GM18909 (cell line): ENCODE data around the gene KIF12.
"Not testable (repeated sequence)": the region's sequence is repeated elsewhere in the genome, so short reads cannot be mapped to it uniquely, and the experiment has no call there.

Experiments used
- ATAC-seq: cut with Tn5 transposase; IDR thresholded peaks from one replicate; pipeline ENCODE4 v1.9.1; 2021; ENCODE audit warnings: mild to moderate bottlenecking; ENCODE audit not compliant: unreplicated experiment, poor library complexity

Gene KIF12

DNA sequence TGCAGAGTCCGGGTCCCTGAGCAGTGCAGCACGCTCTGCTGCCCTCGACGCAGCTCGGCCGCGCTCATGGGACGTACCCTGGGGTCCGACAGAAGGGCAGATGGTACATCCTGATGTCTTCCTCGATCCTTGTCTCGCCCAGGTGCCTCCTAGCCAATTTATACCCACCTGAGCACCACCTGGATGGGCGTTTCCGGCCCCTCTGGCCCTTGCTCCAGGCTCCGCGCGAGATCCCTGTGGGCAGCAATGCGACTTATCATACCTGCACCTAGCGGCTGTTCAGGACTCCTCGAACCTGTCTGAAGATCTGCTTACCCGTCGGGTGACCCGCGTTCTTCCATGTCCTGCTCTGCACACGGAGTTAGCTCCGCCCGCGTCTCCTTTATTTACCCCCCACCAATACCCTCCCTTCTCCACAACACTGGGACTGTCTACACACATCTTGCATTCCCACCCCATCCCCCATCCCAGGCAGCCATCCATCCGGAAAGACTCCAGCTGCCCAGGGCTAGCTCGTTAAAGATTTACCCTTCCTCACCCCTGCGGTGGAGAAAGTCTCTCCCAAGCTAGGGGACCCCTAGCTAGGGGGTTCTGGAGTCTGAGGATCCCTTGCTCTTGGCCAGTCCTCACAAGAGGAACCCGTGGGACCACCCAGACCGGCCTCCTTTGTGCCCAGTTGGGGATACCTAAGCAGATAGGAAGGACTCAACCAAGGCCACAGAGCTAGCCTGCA lies at the start of gene KIF12:
Gene KIF12, minus strand, starts transcription at position 357 of the 733 bp plus-strand sequence. Its CDS starts 16 bp downstream, at position 341.
- ATAC-seq = no peak

DNA sequence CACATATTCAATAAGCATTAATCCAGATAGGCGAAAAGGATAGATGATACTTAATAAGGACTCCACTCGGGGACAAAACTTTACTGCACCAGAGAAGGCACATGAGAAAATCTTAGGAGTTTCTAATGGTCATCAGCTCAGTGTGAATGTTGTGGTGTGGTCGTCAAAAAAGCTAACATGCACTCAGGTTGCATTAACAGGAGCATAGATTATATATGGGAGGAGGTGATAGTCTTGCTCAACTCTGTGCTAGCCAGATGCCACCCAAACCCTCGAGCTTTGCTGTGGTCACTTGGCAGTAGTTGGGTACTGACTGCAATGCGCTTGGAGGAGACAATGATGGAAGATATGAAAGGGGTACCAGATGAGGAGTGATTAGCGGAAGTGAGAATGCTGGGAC lies 47.6 kb upstream of the KIF12 start:
- ATAC-seq = no peak

DNA sequence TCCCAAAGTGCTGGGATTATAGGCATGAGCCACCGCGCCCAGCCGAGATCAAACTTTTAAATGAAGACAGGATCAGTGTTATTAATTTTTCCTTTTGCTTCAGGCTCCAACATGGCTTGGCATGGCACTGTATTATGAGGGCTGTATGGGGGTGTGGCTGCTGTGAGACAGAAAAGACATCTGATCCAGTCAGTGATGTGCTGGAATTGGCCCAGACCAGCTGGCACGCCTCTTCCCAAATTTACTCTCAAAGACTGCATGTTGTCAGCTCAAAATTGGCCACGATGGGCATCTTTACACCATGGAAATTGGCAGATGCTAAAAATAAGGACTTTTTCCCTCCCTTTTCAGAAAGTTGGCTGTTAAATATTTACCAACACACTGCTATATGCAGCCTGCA lies 44.1 kb upstream of the KIF12 start:
- ATAC-seq = no peak

DNA sequence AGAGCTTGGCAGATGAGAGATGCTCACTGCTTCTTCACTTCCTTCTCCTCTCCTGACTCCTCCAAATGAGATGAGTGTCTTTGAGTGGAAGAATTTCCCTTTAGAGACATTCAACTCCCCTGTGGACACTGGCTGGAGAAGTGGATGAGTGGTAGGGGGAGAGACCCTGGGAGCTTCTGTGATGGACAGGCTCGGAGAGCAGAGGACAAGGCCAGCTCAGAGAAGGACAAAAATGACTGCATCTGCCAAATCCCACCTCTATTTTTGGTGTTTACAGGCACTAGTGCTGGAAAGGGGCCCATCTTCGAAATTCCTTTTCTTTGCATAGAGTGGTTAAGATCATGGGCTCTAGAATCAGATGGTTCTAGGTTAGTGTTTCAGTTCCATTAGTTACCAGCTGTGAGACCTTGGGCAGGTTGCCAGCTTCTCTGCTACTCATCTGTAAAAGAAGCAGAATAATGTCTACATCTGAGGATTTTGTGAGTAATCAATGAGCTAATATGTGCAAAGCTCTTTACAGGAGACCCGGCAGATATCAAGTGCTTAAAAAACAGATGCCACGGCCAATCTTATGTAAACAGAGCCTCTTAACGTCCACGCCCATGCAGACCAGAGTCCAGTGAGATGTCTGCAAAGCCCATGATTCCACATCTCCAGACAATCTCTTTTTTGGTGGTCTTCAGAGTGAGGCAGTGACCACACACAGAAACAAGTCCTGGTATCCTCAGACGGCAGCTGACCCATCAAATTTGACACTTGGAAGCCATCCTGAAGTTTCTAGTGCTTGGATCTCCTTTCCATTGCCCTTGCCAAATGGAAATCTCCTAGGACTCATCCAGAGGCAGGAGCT lies 42.7 kb upstream of the KIF12 start:
- no peak for ATAC-seq

DNA sequence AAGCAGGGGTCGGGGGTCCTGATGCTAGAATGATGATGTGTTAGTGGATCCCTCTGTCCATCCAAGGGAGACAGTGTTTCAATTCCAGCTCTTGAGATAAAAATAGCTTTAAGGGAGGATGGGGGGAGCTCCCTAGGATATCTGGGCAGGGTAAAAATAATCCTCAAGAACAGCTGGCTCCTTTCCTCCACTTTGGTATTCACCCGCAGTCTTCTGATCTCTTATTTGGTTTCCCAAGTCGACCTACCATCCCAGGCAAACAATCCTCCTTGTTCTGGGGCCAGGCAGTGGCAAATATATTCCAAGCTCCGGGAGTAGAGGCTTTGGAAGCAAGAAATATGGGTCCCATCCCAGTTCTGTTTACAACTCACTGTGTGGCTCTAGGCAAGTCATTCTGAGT lies 41.8 kb upstream of the KIF12 start:
- ATAC-seq = no peak

DNA sequence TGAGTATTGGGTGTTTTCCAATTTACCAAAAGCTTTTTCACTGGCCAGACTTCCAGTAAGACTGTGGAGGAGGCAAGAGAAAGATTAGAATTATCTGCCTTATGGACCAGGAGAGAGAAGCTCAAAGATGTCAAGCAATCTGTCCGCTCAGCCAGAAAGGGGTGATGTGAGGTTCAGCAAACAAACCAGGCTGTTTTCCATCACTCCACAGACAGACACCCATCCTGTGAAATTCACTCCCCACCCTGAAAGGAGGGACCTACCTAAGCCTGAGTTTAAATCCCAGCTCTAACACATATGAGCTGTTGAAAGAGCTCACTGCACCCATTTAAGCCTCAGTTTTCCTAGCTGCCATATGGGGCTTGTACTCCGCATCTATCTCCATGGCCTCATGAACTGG lies 41.3 kb upstream of the KIF12 start:
- no peak for ATAC-seq

DNA sequence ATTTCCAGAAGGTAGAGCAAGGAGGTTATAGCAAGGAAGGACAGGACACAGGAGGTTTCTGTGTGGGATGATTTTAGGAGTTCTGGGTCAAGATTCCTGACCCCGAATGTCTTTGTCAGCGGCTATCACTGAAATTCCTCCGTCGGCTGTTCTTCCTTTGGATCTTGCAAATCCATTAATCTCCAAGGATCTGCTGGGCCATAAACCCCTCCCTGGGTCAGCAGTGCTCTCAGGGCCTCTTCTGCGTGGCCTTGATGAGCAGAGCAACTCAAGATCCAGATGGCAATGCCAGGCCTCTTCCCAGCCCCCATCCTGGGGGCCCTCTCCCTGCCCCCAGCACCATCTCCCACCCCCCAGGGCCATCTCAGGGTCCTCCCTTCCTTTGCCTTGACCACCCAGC lies 40.0 kb upstream of the KIF12 start:
- ATAC-seq = no peak

DNA sequence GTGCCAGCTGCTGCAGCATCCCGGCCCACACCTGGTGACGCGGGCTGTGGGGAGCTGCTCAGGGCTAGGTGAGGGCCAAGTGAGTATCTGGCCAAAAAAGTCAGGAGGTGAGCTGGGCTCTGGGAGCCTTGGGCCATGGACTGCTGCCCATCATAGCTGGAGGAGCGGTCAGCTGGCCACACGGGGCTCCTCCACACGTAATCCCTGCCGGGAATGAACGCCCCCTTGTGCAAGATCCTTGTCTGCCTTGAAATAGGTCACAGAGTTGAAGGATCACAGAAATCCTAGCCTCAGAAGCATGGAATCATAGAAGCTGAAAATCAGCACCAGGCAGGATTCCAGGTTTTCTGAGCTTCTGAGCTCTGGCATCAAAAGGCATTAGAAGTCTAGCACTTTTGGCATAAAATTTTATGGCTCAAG lies 39.5 kb upstream of the KIF12 start:
- no peak for ATAC-seq

GRCh38 chr9:114137831-114138230 lies 38.7 kb upstream of the KIF12 start:
- no peak for ATAC-seq

- ATAC-seq = no peak
Observed at GRCh38 chr9:114134827-114135396, 35.8 kb upstream of the KIF12 start.

DNA sequence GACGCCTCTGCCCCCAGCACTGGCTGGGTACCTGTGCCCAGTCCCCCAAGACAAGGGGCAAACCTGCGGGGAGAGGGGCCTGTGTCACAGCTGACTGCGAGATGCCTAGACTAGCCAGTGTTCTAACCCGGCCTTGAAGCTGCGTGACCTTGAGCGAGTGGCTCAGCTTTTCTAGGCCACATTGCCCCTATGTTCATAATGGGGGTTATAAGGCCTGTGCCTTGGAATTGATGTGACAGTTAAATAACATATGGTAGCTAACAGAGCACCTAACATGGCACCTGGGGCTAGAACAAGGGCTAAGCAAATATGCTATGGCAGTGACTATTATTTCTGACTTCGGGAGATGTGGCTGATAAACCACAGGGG lies 33.4 kb upstream of the KIF12 start:
- ATAC-seq = no peak

DNA sequence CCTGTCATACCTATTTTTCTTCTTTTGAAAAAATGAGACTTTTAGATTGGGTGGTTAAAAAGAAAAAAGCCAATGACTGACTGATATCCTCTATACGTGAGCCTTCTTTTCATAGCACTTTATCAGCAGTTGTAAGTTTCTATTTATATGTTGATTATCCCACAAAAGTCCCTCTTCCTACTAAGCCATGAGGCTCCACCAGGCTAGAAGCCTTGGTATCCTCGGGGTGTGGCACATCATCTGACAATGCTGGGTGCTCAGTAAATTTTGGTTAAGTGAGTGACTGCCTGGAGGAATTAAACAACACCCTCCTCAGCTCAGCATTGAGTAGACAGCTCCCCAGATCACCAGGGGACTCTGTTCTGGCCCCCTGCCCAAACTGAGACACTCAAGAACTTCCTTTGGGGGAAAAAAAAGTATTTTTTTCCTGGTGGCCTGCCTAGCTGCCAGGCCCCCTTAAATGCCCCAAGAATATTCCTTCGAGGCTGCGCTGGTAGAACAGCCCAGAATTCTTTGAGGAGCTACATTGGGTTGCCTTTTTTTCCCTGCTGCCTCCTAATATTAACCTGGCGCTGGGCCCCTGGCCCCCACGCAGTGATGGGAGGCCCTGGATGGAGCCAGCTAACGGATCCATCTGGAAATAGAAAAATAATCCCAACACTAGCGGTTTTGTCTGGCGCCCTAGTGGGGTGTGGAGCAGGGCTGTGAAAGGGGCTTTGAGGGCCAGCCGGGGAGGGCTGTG lies 32.9 kb upstream of the KIF12 start:
- ATAC-seq = no peak

DNA sequence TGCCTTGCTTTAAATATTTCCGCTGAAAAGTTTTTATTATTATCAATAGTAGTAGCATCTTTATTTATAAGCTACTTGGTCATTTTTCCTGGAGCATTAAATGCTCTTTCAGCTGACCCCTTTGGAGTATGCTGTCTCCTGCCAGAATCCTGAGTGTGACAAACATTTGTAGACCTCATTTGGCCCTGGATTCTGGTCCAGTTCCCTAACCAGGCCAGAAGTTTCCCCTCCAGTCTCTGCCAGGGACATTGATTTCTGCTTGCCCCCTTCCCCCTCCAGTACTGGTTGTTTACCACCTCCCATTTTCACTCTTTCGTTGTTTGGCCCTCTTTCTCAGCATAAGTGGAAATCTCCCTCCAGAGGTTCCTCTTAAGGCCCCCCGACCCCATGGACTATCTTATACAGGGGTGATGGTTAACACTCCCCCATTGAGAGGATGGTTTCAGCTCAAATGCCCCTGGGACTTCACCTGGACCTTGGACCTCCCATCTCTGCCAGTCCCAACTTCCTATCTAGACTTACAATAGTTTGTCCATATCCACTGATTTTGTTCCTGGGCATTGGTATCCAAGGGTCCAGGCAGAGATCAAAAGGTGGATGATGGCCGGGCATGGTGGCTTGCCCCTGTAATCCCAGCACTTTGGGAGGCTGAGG lies 31.7 kb upstream of the KIF12 start:
- ATAC-seq = no peak

DNA sequence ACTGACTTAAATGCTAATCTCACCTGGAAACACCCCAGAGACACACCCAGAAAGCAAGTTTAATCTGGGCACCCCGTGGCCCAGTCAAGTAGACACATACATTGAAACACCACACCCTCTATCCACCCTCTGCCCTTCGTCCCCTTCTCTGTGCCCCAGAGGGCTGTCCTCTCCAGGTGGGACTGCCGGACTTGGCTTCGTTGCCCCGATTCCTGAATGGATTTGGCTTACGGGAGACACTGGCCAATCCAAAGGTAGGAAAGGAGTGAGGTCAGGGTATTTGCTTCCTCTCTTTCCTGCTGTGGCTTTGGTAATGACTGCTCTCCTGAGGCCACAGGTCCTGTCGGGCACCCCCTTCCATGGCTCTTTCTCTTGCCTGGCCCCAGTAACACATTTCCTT lies 31.0 kb upstream of the KIF12 start:
- ATAC-seq = no peak

DNA sequence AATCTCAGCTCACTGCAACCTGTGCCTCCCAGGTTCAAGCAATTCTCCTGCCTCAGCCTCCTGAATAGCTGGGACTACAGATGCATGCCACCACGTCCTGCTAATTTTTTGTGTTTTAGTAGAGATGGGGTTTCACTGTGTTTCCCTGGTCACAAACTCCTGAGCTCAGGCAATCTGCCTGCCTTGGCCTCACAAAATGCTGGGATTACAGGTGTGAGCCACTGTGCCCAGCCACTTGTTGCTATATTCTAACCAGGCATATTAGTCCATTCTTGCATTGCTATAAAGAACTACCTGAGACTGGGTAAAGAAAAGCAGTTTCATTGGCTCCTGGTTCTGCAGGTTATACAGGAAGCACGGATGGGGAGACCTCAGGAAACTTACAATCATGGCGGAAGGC lies 29.7 kb upstream of the KIF12 start:
- not testable (repeated sequence) for ATAC-seq

DNA sequence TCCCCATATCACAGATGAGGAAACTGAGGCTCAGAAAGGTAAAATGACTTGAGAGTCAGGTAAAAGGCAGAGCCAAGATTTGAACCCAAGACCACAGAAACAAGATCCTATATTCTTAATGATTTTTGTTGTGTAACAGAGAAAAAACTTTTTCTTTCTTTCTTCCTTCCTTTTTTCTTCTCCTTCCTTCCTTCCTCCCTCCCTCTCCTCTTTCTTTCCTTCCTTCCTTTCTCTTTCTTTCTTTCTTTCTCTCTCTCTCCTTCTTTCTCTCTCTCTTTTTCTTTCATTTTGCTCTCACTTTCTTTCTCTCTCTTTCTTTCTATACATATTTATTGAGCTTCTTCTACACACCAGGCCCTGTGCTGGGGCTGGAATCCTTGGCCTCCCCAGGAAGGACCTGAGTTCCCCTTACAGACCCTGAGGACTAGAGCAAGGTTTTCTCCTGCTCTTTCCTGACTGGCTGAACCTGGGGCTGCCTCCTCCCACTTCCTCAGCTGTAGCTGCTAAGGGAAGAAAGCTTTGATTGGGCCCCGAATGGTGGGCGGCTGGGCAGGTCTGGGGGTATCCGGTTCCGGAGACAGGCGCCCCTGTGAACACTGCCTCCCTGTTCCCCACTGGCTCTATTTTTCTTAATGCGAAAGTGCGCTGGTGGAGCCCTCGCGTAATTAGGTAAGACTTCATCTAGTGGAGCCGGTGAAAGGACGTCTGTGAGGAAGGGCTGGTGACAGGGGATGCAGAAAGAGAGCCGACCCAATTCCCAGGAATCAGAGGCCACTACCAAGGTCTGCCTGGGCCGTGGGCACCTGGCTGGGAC lies 27.4 kb upstream of the KIF12 start:
- no peak for ATAC-seq

- no peak for ATAC-seq
Observed at GRCh38 chr9:114125476-114126013, 26.5 kb upstream of the KIF12 start.

DNA sequence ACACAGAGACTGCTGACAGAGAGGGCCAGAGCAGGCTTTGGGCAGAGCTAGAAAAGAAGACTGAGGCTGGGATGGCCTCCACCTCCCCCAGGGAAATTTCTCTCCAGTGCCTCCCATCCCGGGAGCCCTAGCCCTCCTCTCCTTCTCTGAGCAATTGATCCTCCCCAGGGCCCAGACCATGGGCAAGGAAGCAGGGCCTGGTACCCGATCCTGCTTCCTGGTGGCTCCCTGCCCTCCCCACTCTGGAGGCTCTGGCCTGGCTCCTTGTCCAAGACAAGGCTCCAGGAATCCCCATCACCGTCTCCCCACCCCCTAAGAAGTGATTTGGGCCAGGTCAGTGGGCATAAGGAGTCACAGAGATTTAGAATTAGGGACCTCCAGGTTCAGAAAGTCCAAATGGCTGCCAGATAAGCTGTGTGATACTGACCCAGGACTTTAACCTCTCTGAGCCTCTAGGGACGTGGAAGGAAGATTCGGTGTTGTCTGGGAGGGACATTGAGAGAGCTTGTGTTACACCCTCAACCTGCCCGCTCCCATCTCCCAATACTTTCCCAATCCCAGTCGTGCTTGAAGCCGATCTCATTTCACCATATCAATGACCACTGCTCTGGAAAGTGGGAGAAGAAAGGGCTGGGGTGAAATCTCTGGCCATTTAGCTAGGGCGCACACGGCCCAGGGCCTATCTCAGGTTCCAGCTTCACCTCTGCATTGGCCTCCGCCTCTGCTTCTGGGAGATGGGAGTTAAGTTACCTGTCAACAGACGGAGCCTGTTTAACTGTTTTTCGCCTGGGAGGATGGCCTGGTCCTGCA lies 25.8 kb upstream of the KIF12 start:
- no peak for ATAC-seq
